Activated T-cell treated with anti-CD3 and anti-CD28 coated beads, Interleukin-2, amount 50 U/mL, for 72 hours (primary cell): ENCODE measurements around the gene TMUB2. TPM values are rescaled to one million over a fixed set of nuclear protein-coding genes. Genes with fewer than 3 reads are reported as not detected.

Source experiments
- total RNA-seq, 2 donors: library from RNA; stranded (reverse); gene quantifications; one replicate each; pipeline ENCODE4 v1.2.3, GENCODE V29; 2022

TMUB2 gene
- total RNA-seq, 2 donors from 2014 or later: 40.8 to 46.2 TPM

Other genes with a start within 250 kb of the TMUB2 start
- gene PPY, start 244.5 kb upstream of the TMUB2 start, total RNA-seq: not detected
- not detected for gene PYY, start 233.0 kb upstream of the TMUB2 start, total RNA-seq
- 1 to 10 TPM; 1.4 to 1.8 TPM for gene NAGS, start 182.3 kb upstream of the TMUB2 start, total RNA-seq
- 10 to 100 TPM; 32.3 to 34.9 TPM for gene TMEM101, start 172.0 kb upstream of the TMUB2 start, total RNA-seq
- gene LSM12, start 120.3 kb upstream of the TMUB2 start, total RNA-seq: 10 to 100 TPM; 46.0 to 52.8 TPM
- gene G6PC3, start 116.2 kb upstream of the TMUB2 start, total RNA-seq: 10 to 100 TPM; 18.4 to 19.7 TPM
- 10 to 100 TPM; 34.7 to 37.8 TPM for gene HDAC5, start 63.3 kb upstream of the TMUB2 start, total RNA-seq
- 10 to 100 TPM; 20.7 to 27.8 TPM for gene HROB, start 45.0 kb upstream of the TMUB2 start, total RNA-seq
- gene ASB16, start 16.3 kb upstream of the TMUB2 start, total RNA-seq: under 1 TPM; 0.34 to 0.44 TPM
- 10 to 100 TPM; 96.1 to 97.6 TPM for gene ATXN7L3, start 12.9 kb downstream of the TMUB2 start, total RNA-seq
- 100 to 1,000 TPM; 105 to 125 TPM for gene UBTF, start 32.7 kb downstream of the TMUB2 start, total RNA-seq
- gene SLC4A1, start 81.2 kb downstream of the TMUB2 start, total RNA-seq: not detected
- 1 to 10 TPM in 1 of 2 donors, under 1 TPM in 1; 0.35 to 1.4 TPM for gene RUNDC3A, start 121.6 kb downstream of the TMUB2 start, total RNA-seq
- 10 to 100 TPM; 83.6 to 97.2 TPM for gene SLC25A39, start 137.9 kb downstream of the TMUB2 start, total RNA-seq
- gene GRN, start 158.3 kb downstream of the TMUB2 start, total RNA-seq: 10 to 100 TPM; 57.8 to 58.7 TPM
- under 1 TPM; 0.14 to 0.41 TPM for gene FAM171A2, start 176.9 kb downstream of the TMUB2 start, total RNA-seq
- 1 to 10 TPM; 2.1 to 3.2 TPM for gene ITGA2B, start 202.7 kb downstream of the TMUB2 start, total RNA-seq